Liver (tissue), 2 donors: ENCODE measurements around the gene RNU6-1.

Source experiments
- EGR1 ChIP-seq, 2 donors: IDR thresholded peaks; 2 replicates each; pipeline ENCODE4 v1.6.1; 2016 to 2018; ENCODE audit warnings: antibody characterized with exemption in 2 of 2, low read depth in 2 of 2
- JUND ChIP-seq, 2 donors: IDR thresholded peaks; 2 replicates each; pipeline ENCODE4 v1.6.1; 2016; ENCODE audit warnings: antibody characterized with exemption in 2 of 2
- MAX ChIP-seq: IDR thresholded peaks from 2 replicates; pipeline ENCODE4 v1.6.1; 2016; ENCODE audit warnings: antibody characterized with exemption
- REST ChIP-seq: IDR thresholded peaks from 2 replicates; pipeline ENCODE4 v1.6.1; 2016; ENCODE audit warnings: antibody characterized with exemption, mild to moderate bottlenecking
- SP1 ChIP-seq: IDR thresholded peaks from 2 replicates; pipeline ENCODE4 v1.6.1; 2018; ENCODE audit warnings: antibody characterized with exemption, mild to moderate bottlenecking
- YY1 ChIP-seq: IDR thresholded peaks from 2 replicates; pipeline ENCODE4 v1.6.1; 2016; ENCODE audit warnings: antibody characterized with exemption, mild to moderate bottlenecking
- donor health status: healthy.

GRCh38 chr15:67816668-67817067 is 23.2 kb downstream of the RNU6-1 start:
- TF ChIP-seq JUND (IDR thresholded peaks at IDR 0.05) (no peak), MAX (no peak), SP1 (no peak), EGR1 (IDR thresholded peaks at IDR 0.05; ENCODE audit: low read depth in 2 of 2) (no peak), YY1 (no peak), REST (no peak)
